Measurements from ENCODE around the gene MAN1A1. TPM values are rescaled to one million over a fixed set of nuclear protein-coding genes. Genes with fewer than 3 reads are reported as not detected.
A peak's percentile ranks its signal among the peaks of the same experiment; 100 is the strongest.
"Not testable (repeated sequence)": the region's sequence is repeated elsewhere in the genome, so short reads cannot be mapped to it uniquely, and the experiment has no call there.

Gene MAN1A1
- 14.2 and 29.6 TPM in 2 replicates for total RNA-seq (2014; rRNA removed; shearing (Covaris generic); ENCODE audit: low replicate concordance)

GRCh38 chr6:119349361-119350201 is at the start of gene MAN1A1:
Gene MAN1A1 (minus strand): TSS chr6:119349761. CDS start chr6:119349065, 696 bp downstream.
- Histone ChIP-seq H3K27me3 (no peaks in the 10 kb centered on the region), H3K4me3 (peak within 1 kb of the TSS; percentile 83), H3K9me3 (no peaks in the 10 kb centered on the region), H3K36me3 (no peaks in the 10 kb centered on the region)
- peak; percentile 80 for DNase-seq

- DNase-seq = no peak
- Histone ChIP-seq H3K4me3 (no peak overlapping the region), H3K27me3 (no peaks in the 10 kb centered on the region), H3K36me3 (no peaks in the 10 kb centered on the region), H3K9me3 (no peaks in the 10 kb centered on the region)
These were observed 45.6 kb upstream of the MAN1A1 start for GRCh38 chr6:119395192-119395591.

- Histone ChIP-seq H3K4me3 (no peak overlapping the region), H3K9me3 (no peaks in the 10 kb centered on the region), H3K27me3 (no peaks in the 10 kb centered on the region), H3K36me3 (no peaks in the 10 kb centered on the region)
- no peak for DNase-seq
These were observed 40.8 kb upstream of the MAN1A1 start for GRCh38 chr6:119390247-119390793.

- Histone ChIP-seq H3K9me3 (no peaks in the 10 kb centered on the region), H3K27me3 (no peaks in the 10 kb centered on the region), H3K4me3 (no peak overlapping the region), H3K36me3 (no peaks in the 10 kb centered on the region)
- DNase-seq = no peak
These were observed 36.4 kb upstream of the MAN1A1 start for GRCh38 chr6:119385994-119386393.

- no peak overlapping the region for H3K4me3 ChIP-seq
- H3K9me3 ChIP-seq = no peaks in the 10 kb centered on the region
- no peaks in the 10 kb centered on the region for H3K27me3 ChIP-seq
- no peaks in the 10 kb centered on the region for H3K36me3 ChIP-seq
- peak; percentile 5 for DNase-seq
These were observed 34.9 kb upstream of the MAN1A1 start for GRCh38 chr6:119384444-119384843.

GRCh38 chr6:119379809-119380208 is 30.2 kb upstream of the MAN1A1 start:
- Histone ChIP-seq H3K27me3 (no peaks in the 10 kb centered on the region), H3K4me3 (no peak overlapping the region), H3K9me3 (no peaks in the 10 kb centered on the region), H3K36me3 (no peaks in the 10 kb centered on the region)
- DNase-seq = no peak

GRCh38 chr6:119377043-119377442 is 27.5 kb upstream of the MAN1A1 start:
- not testable (repeated sequence) for H3K4me3 ChIP-seq, DNase-seq, H3K9me3 ChIP-seq, H3K27me3 ChIP-seq, H3K36me3 ChIP-seq

GRCh38 chr6:119370080-119370479 is 20.5 kb upstream of the MAN1A1 start:
- Histone ChIP-seq H3K9me3 (no peaks in the 10 kb centered on the region), H3K36me3 (no peaks in the 10 kb centered on the region), H3K27me3 (no peaks in the 10 kb centered on the region), H3K4me3 (no peak overlapping the region)
- no peak for DNase-seq

GRCh38 chr6:119368921-119369320 is 19.4 kb upstream of the MAN1A1 start:
- Histone ChIP-seq H3K4me3 (no peak overlapping the region), H3K36me3 (no peaks in the 10 kb centered on the region), H3K9me3 (no peaks in the 10 kb centered on the region), H3K27me3 (no peaks in the 10 kb centered on the region)
- no peak for DNase-seq

GRCh38 chr6:119361209-119361608 is 11.6 kb upstream of the MAN1A1 start:
- no peak overlapping the region for H3K4me3 ChIP-seq
- no peaks in the 10 kb centered on the region for H3K9me3 ChIP-seq
- DNase-seq = no peak
- H3K36me3 ChIP-seq = no peaks in the 10 kb centered on the region
- no peaks in the 10 kb centered on the region for H3K27me3 ChIP-seq

- no peaks in the 10 kb centered on the region for H3K27me3 ChIP-seq
- no peak overlapping the region for H3K4me3 ChIP-seq
- no peak for DNase-seq
- H3K9me3 ChIP-seq = no peaks in the 10 kb centered on the region
- H3K36me3 ChIP-seq = no peaks in the 10 kb centered on the region
These were observed 10.8 kb upstream of the MAN1A1 start for GRCh38 chr6:119360262-119360915.

- Histone ChIP-seq H3K9me3 (no peaks in the 10 kb centered on the region), H3K4me3 (no peak overlapping the region), H3K36me3 (no peaks in the 10 kb centered on the region), H3K27me3 (no peaks in the 10 kb centered on the region)
- no peak for DNase-seq
These were observed 6.3 kb upstream of the MAN1A1 start for GRCh38 chr6:119355890-119356289.

- Histone ChIP-seq H3K27me3 (no peaks in the 10 kb centered on the region), H3K36me3 (no peaks in the 10 kb centered on the region), H3K9me3 (no peaks in the 10 kb centered on the region), H3K4me3 (no peak overlapping the region)
- no peak for DNase-seq
These were observed 5.6 kb upstream of the MAN1A1 start for GRCh38 chr6:119355157-119355556.

GRCh38 chr6:119353696-119354095 is 4.1 kb upstream of the MAN1A1 start:
- Histone ChIP-seq H3K36me3 (no peaks in the 10 kb centered on the region), H3K4me3 (no peak overlapping the region), H3K9me3 (no peaks in the 10 kb centered on the region), H3K27me3 (no peaks in the 10 kb centered on the region)
- no peak for DNase-seq

- H3K27me3 ChIP-seq = no peaks in the 10 kb centered on the region
- no peak overlapping the region for H3K4me3 ChIP-seq
- no peaks in the 10 kb centered on the region for H3K36me3 ChIP-seq
- DNase-seq = no peak
- H3K9me3 ChIP-seq = no peaks in the 10 kb centered on the region
These were observed 2.4 kb upstream of the MAN1A1 start for GRCh38 chr6:119352001-119352400.

- Histone ChIP-seq H3K27me3 (no peaks in the 10 kb centered on the region), H3K4me3 (peak overlapping the region; percentile 83)
- DNase-seq = no peak
These were observed 1.4 kb upstream of the MAN1A1 start for GRCh38 chr6:119350952-119351372.

GRCh38 chr6:119350202-119350951 is 816 bp upstream of the MAN1A1 start:
- DNase-seq = peak; percentile 3

More at GRCh38 chr6:119350952-119351372, 1.4 kb upstream of the MAN1A1 start:
- H3K9me3 ChIP-seq = no peaks in the 10 kb centered on the region
- H3K36me3 ChIP-seq = no peaks in the 10 kb centered on the region

More at GRCh38 chr6:119350202-119350951, 816 bp upstream of the MAN1A1 start:
- Histone ChIP-seq H3K27me3 (no peaks in the 10 kb centered on the region), H3K36me3 (no peaks in the 10 kb centered on the region), H3K9me3 (no peaks in the 10 kb centered on the region), H3K4me3 (peak overlapping the region; percentile 83)

Data from MG63 (cell line).